HG03280 (cell line): ENCODE data around the gene AP3S2.
"Not testable (repeated sequence)": the region's sequence is repeated elsewhere in the genome, so short reads cannot be mapped to it uniquely, and the experiment has no call there.

Experiments used
- ATAC-seq: cut with Tn5 transposase; IDR thresholded peaks from one replicate; pipeline ENCODE4 v1.9.1; 2021; ENCODE audit warnings: mild to moderate bottlenecking, moderate library complexity; ENCODE audit not compliant: unreplicated experiment

AP3S2 gene

DNA sequence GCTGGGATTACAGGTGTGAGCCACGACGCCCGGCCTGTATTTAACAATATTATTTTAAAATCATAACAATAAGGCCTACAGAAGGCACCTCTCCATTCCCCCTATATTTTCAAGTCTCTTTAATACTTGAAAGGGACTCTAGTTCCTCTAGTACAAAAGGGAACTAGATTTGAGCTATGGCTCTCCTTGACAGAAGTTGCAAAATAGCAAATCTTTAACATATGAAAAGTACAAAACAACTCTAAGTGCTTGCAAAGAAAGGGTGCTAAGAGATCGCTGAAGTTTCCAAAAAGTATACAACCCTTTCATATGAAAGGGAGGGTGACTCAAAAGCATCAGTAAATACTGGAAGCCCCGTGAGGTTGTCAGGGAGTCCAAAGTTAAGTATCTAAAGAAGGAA, 23.8 kb downstream of the AP3S2 start:
- no peak for ATAC-seq

DNA sequence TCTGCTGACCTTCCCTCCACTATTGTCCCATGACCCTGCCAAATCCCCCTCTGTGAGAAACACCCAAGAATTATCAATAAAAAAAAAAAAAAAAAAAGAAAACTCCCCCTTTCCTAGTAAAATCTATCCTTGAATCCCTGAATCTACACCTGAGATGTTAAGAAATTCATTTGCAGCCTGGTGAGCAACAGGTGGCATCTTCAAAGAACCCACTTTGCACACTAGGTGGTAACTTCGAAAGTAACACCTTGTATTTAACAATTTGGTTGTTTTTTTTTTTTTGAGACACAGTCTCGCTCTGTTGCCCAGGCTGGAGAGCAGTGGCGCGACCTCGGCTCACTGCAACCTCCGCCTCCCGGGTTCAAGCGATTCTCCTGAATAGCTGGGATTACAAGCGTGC, 24.3 kb downstream of the AP3S2 start:
- not testable (repeated sequence) for ATAC-seq

DNA sequence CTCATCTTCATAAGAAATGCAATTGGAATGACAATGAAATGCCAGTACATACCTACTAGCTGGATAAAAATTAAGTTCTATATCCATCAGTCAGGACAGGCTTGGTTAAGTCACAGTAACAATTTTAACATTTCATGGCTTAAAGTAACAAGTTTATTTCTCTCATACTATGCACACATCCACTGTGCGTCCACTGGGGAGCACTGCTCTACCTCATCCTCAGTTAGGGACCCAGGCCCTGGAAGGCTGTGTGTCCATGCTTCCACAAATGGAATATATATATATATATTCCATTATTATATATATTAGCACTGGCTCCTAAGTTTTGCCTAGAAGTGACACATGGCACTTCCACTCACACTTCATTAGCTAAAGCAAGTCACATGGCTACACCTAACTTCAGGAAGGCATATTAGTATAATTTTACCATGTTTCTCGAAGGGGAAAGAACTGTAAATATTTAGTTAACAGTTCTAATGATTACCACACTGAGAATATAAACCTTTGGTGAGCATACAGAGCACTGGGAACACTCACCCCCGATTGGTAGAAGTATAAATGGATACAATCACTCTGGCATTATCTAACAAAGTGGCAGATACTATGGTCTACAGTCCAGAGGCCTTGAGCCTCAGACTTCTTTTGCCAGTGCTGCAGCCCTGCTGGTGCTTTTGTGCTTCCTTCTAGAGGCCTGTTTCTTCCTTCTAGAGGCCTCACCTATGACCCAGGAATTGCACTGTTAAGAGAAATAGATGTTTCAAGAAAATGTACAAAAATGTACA, 28.6 kb downstream of the AP3S2 start:
- no peak for ATAC-seq

DNA sequence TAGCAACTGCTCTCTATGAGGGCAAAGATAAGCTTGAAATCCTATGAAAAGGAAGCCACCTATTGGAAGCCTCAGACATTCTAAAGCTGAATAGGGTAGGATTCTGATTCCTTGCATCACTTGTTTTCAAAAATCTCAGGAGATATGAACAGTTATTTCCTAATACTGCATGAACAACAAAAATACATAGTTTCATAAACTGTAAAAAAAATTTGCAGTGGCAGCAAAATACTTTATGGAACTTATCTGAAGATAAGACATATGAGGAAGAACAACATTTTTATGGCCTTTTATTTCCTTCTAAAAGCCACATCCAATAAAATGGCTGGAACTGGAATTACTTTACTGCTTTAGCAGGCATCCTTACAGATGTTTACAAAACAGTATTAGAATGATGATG, 29.9 kb downstream of the AP3S2 start:
- no peak for ATAC-seq

DNA sequence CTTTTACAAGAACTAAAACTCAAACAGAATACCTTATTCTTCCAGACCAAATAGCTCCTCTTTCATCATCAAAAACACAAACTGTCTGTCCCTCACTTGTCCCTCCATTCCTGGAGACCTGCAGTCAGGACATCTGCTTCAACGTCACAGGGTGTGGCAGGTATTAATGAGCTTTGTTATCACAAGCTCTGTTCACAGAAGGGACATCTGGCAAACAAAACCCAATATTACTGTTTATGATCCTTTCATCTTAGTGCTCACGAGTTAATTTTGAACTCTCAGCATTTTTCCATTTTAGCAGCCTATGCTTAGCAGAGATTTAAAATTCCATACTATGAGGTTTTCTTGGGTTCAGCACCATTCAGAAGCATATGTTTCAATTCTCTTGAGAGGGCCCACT, 32.9 kb downstream of the AP3S2 start:
- ATAC-seq: no peak

DNA sequence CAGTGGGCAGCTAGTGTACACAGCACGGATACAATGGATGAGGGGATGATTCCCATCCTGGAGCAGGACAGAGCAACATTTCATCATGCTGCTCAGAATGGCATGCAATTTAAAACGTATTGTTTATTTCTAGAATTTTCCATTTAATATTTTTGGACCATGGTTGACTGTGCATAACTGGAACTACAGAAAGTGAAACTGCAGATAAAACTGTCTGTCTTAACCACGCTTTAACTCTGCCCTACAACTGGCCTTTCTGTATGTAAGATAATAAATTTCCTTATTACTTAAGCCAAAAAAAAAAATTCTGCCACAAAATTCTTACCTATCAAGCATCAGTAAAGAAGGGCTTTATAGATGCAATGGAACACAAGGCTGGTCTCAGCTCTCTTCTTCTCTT, 33.4 kb downstream of the AP3S2 start:
- no peak for ATAC-seq

DNA sequence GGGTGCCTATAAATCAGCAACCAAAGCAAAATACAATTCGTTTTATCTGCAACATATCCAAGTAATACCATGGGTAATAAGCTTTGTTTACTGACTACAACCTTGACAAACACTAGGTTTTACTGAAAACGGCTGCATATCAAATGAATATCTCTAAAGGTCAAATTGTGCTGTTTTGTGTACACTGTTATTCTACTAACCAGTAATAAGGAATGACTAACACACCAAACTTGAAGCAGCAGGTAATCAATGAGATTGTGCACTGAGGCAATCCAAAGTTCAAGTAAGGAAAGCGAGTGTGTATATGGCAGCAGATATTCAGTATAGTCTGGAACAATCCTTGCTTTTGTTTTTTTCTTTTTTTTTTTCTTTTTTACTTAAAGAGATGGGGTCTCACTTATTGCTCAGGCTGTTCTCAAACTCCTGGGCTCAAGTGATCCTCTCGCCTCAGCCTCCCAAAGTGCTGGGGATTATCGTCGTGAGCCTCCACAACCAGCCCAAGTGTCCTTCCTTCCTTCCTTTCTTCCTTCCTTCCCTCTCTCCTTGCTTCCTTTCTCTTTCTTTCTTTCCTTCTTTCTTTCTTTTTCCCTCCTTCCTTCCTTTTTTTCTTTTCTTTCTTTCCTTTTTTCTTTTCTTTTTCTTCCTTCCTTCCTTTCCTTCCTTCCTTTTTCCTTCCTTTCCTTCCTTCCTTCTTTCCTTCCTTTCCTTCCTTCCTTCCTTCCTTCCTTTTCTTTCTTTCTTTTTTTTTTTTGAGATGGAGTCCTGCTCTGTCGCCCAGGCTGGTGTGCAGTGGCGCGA, 34.9 kb downstream of the AP3S2 start:
- ATAC-seq: no peak

DNA sequence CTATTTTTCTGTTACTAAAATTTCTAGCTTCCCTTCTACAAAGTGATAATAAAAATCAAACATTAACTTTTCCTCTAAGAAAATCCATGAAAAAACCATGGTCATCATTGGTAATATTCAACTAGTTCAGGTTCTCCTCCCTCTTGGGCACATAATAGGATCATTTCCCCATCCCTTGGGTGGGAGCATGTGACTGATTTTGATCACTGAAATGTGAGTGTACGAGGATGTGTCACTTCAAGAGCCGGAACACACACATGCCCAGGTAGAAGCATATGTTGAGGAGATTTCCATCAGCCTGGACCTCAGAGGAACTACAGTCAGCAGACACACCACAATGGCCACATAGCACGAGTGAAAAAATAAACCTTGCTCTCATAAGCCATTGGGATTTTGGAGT, 36.1 kb downstream of the AP3S2 start:
- ATAC-seq: no peak

DNA sequence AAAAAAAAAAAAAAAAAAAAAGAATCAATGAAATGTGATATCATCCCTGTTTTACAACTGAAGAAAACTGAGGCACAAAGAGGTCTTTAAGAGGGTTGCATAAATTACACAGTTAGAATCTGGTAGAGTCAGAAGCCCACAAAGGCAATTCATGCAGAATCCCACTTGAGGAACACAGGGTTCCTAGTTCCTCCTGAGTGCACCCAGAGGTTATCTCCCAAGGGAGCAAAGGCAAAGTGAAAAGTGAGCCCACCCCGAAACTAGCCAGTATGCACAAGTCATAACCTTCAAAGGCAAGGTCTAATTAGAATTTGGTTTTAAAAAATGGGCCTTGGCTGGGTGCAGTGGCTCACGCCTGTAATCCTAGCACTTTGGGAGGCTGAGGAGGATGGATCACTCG, 37.8 kb downstream of the AP3S2 start:
- no peak for ATAC-seq

DNA sequence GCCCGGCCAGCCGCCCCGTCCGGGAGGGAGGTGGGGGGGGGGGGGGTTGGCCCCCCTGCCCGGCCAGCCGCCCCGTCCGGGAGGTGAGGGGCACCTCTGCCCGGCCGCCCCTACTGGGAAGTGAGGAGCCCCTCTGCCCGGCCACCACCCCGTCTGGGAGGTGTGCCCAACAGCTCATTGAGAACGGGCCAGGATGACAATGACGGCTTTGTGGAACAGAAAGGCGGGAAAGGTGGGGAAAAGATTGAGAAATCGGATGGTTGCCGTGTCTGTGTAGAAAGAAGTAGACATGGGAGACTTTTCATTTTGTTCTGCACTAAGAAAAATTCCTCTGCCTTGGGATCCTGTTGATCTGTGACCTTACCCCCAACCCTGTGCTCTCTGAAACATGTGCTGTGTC, 38.9 kb downstream of the AP3S2 start:
- not testable (repeated sequence) for ATAC-seq

DNA sequence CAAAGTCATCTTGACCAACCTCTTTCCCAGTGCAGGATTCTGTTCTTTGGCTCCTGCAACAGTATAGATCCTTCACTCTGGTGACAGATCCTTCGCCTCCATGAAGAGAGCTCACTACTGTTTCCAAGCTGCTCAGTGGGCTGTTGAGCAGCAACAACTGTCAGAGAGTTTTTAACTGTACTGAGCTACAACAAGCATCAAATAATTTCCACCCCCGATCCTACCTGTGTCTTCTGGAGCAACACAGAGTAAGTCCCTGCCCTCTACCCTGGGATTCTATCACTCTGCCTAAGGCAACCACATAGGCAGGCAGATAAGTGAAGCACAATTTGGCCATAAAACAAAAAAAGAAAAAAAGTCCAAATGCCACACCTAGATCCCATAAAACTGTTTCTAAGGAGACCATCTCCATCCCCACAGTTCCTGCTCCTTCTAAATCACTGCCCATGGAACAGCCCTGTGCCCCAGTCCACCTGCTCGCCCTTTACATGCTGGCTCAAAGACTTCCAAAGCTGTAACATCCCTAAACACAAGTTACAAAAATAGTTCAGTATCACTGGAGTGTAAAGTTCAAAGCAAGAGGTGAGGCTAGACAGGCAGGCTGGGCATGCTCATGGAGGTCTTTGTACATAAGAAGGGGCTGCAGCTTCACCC, 41.3 kb downstream of the AP3S2 start:
- ATAC-seq: no peak

DNA sequence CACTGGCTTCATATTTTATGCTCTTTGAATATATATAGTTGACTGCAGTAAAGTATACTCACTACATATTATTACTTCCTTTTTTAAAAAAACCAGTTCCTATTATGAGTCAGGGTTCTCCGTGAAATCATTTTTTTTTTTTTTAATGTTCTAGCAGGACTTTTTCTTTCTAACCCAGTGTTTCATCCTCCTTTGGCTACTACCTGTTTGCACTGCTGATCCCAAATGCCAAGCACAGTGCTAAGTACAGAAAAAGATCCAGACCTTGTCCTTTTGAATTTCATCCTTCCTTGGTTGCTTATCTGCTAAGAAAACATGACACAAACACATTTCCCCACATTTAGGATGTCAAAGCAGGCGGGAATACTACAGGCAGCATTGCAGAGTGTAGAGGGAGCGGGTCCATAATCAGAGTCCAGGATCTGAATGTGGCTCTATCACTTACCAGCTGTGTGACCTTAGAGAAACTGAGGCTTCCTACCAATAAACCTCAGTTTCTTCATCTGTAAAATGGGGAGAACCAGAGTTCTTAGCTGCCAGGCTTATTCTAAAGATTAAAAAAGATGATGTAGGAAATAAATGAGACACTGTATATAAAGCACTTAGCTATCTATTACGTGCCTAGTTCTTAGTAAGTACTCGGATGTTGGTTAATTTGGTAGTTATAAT, 42.0 kb downstream of the AP3S2 start:
- ATAC-seq: no peak

DNA sequence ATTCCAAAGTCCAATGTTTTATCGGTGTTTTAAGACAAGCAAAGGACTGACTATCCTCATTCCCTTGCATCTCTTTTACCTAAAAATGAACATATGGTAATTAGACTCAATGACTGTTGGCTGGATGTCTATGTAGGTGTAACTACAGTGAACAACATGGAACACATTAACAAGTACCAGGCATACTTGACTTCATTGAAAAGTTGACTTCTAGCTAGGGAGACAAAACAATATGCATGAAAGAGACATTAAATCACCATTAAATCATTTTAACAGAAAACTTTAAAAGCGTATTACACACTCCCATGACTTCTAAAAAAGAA, 44.9 kb downstream of the AP3S2 start:
- ATAC-seq: no peak

DNA sequence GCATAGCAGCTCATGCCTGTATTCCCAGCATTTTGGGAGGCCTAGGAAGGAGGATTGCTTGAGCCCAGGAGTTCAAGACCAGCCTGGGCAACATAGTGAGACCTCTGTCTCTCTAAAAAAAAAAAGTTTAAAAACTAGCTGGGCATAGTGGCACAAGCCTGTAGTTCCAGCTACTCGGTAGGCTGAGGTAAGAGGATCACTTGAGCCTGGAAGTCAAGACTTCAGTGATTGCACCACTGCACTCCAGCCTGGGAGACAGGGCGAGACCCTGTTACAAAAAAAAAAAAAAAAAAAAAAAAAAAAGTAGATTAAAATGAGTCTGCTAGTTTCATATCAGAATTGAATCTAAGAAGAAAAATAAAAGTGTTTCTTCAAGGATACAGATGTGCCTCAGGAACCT, 46.7 kb downstream of the AP3S2 start:
- no peak for ATAC-seq

DNA sequence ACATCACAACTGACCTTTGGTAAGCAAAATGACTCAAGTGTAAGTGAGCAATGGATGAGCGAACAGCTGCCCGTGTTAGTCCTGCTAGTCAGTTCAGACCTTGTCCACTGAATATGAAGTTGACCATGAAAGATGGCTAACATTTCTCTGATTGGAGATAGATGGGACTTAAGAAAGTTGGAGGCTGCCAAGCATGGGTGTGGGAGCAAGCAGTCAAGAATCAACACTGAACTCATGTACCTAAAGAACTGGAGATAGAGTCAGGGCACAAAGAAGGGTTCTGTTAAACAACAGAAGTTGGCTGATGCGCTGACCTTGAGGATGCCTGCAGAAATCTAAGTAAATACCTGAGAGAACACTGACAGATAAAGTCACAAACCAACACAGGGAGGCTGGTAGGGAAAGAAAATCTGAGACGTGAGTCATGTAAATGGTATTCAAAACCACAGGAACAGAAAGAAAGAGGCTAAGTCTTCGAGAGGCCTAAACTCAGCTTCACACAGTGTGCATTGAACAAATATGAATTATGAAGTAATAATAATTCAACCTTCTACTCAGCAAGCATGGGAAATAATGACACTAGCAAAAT, 48.4 kb downstream of the AP3S2 start:
- ATAC-seq: no peak

DNA sequence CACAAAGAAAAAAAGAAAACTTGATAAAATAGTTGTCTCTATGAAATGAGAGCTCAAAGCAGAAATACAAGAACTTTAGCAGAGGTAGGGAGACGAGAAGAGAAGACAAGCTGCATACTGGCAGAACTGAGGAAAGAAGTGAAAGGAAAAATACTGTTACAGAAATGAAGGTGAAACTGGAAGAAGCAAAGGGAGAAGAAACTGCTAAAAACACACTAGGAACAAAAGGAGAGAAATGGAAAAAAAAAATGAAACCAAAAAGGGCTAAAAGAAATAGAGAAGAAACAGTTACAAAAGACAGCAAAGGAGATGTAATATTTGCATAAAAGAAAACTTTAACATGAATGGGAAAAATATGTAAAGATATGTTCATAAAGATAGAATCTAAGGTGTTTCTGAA, 51.8 kb downstream of the AP3S2 start:
- no peak for ATAC-seq

DNA sequence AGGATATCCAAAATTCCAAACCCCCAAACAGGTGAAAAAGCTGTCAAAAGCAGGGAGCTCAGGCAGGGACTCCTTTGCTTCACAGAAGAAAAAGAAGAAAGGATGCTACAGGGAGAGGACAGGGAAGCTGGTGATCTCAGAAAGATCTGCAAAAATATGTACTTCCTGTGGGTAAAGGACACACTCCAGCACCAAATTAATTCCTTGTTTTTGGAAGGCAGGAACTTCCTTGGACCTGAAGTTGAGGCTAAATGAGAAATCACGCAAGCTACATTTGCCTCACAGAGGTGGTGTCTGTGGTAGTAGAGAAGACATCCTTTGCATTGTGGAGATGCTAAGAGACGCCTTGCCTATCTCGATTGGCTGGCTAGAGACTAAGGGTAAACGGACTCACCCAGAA, 52.5 kb downstream of the AP3S2 start:
- no peak for ATAC-seq

DNA sequence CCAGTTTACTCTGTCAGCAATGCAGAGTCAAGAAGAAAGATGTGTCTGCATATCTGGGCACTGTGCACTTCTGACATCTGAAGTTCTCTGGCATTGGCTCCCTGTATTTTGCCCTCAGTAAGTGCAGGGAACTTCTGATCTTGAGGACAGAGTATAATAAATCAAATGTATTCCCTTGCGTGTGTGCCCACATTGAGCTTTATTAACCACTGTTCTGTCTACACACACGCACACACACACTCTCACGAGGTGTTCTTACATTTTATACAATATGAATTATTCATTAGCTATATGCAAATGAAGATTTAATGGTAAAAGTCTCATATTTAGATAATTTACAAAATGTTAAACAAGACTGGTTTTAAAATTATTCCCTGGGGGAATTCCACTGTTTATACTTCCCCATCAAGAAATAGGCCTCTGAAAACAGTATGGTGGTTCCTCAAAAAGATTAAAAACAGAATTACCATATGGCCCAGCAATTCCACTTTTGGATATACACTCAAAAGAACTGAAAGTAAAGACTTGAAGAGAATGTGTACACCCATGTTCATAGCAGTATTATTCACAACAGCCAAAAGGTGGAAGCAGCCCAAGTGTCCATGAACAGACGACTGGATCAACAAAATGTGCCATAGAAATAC, 54.5 kb downstream of the AP3S2 start:
- ATAC-seq: no peak

DNA sequence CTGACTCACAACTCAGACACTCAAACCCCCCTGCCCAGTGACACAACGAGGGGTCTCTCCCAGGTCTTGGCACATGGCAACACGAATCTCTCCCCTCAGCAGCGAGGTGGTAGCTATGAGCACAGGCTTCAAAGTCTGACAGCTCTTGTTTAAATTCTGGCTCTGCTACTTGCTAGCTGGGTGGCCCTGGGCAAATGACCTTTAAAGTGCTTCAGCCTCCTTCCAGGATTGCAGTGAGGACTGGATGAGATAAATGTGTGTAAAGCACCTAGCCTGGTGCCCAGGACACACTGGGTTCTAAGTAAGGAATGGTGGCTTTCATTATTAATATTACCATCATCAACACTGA, 56.0 kb downstream of the AP3S2 start:
- no peak for ATAC-seq

DNA sequence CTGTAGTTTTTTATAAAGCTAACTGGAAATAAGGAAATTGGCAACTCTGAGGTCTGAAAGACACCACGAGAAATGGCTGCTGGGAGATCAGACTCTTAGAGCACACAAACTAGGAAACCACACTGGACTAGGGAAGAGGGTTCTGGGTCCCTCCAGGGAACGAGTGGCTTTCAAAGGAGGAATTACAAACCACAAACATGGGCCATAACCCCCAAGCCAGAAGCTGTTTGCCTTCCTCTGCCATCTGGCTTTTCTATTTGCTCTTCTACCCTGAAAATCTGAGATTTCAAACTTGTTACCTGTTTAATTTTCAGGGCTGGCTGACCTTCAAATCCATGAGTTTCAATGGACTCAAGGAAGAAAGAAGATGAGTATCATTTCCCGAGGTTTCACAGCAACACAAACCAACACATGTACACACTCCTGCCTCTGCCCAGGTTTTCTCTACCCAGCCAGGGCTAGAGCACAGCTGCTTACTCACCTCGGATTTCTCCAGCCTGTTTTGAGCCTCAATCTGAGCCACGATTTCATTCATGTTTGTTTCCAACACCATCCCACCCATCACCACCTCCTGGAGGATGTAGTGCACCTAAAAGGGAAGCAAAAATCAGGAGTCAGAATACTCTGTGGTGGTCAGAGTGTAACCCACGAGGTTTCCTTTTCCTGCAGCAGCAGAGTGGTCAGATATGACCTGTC, 56.5 kb downstream of the AP3S2 start:
- no peak for ATAC-seq
